ENCODE measurements around the gene LRBA. TPM values are rescaled to one million over a fixed set of nuclear protein-coding genes. Genes with fewer than 3 reads are reported as not detected.

The LRBA gene
- polyA plus RNA-seq, 1 of the 3 experiments (the other 2 are of a cell fraction), result 11.4 TPM

GRCh38 chr4:150599547-150599946 lies 415.5 kb downstream of the LRBA start:
- no peak overlapping the region for H3K9ac ChIP-seq
- 90% methylated on average over 1 of the region's 1 CpG for WGBS (ENCODE audit: low lambda C conversion rate)
- H3K27me3 ChIP-seq (ENCODE audit: insufficient read depth), result no peaks in the 10 kb centered on the region
- peaks cover 0 to 9% of the 10 kb centered on the region in 2 experiments; a peak in 2 of 4 replicates for H3K4me1 ChIP-seq (ENCODE audit: control insufficient read depth in 1 of 2, insufficient read depth in 2 of 2, low read depth in 1 of 2, low read length in 1 of 2)
- no peaks in the 10 kb centered on the region; the same call in 1 of the 2 replicates for H3K9me2 ChIP-seq
- no peaks in the 10 kb centered on the region for H3F3A ChIP-seq (replicated peaks; ENCODE audit: insufficient read depth)
- no peak for DNase-seq
- ChIA-PET POLR2A (no interaction called here), CTCF (no interaction called here)
- H3K4me3 ChIP-seq (ENCODE audit: low read depth in 2 of 2, low read length in 1 of 2), result no peak overlapping the region
- H3K36me3 ChIP-seq (replicated peaks in 1 of 2; ENCODE audit: control insufficient read depth in 1 of 2, insufficient read depth in 2 of 2, low read length in 1 of 2), result no peaks in the 10 kb centered on the region
- no peak for TF ChIP-seq SMC3 (IDR thresholded peaks at IDR 0.05; ENCODE audit: low read depth, low read length)
- TF ChIP-seq USF1 (IDR thresholded peaks at IDR 0.05; ENCODE audit: borderline replicate concordance, low read depth), result no peak
- TF ChIP-seq MAX (IDR thresholded peaks at IDR 0.05; ENCODE audit: low read depth), result no peak
- TF ChIP-seq MXI1 (IDR thresholded peaks at IDR 0.05; ENCODE audit: low read depth, low read length), result no peak
- no peak for TF ChIP-seq TCF12 (IDR thresholded peaks at IDR 0.05)
- no peak for TF ChIP-seq RFX5 (IDR thresholded peaks at IDR 0.05; ENCODE audit: low read length)
- TF ChIP-seq RXRA (IDR thresholded peaks at IDR 0.05; ENCODE audit: borderline replicate concordance, low read depth), result no peak
- TF ChIP-seq YY1 (IDR thresholded peaks at IDR 0.05; ENCODE audit: low read depth), result no peak
- no peak for TF ChIP-seq REST (IDR thresholded peaks at IDR 0.05; ENCODE audit: low read depth, low read length)
- TF ChIP-seq PBX3 (IDR thresholded peaks at IDR 0.05), result no peak
- no peak for TF ChIP-seq ELF1 (IDR thresholded peaks at IDR 0.05)
- TF ChIP-seq FOXM1 (IDR thresholded peaks at IDR 0.05; ENCODE audit: low read depth), result no peak
- TF ChIP-seq EP300 (IDR thresholded peaks at IDR 0.05; ENCODE audit: borderline replicate concordance in 1 of 2, low read depth in 1 of 2, low read length in 1 of 2), result no peak
- no peak for TF ChIP-seq FOSL2 (IDR thresholded peaks at IDR 0.05; ENCODE audit: borderline replicate concordance, low read depth)
- H3K27ac ChIP-seq (ENCODE audit: low read depth in 2 of 2, low read length in 1 of 2), result no peak overlapping the region
- no peaks in the 10 kb centered on the region for H4K20me1 ChIP-seq (ENCODE audit: insufficient read depth)
- H3K79me2 ChIP-seq (ENCODE audit: insufficient read depth), result no peaks in the 10 kb centered on the region
- H3K9me3 ChIP-seq, result no peaks in the 10 kb centered on the region
- H2AFZ ChIP-seq (ENCODE audit: low read depth), result no peak overlapping the region
- no peak overlapping the region for H3K4me2 ChIP-seq

All from SK-N-SH (cell line).